Endodermal cell (in vitro differentiated cells): ENCODE measurements around the gene EML4. TPM values are rescaled to one million over a fixed set of nuclear protein-coding genes. Genes with fewer than 3 reads are reported as not detected.

Experiments
- DNase-seq: peaks from one replicate; pipeline ENCODE4 v3.0.0-alpha.2; 2017
- H3K27ac ChIP-seq: 2 replicates; pipeline ENCODE4 v1.5.1; 2013; ENCODE audit warnings: mild to moderate bottlenecking, low read depth, low read length, moderate library complexity
- H3K27me3 ChIP-seq: 2 replicates; pipeline ENCODE4 v1.6.1; 2013; ENCODE audit warnings: mild to moderate bottlenecking, low read length, moderate library complexity; ENCODE audit not compliant: insufficient read depth, control insufficient read depth, poor library complexity, severe bottlenecking
- H3K36me3 ChIP-seq: 2 replicates; pipeline ENCODE4 v1.7.0; 2013; ENCODE audit warnings: mild to moderate bottlenecking, low read length, moderate library complexity; ENCODE audit not compliant: control insufficient read depth, insufficient read depth
- H3K4me1 ChIP-seq: one replicate; pipeline ENCODE4 v1.7.0; 2013; ENCODE audit warnings: low read length; ENCODE audit not compliant: control insufficient read depth, insufficient read depth
- H3K4me3 ChIP-seq: 2 replicates; pipeline ENCODE4 v1.5.1; 2013; ENCODE audit warnings: mild to moderate bottlenecking, low read length, moderate library complexity
- H3K9ac ChIP-seq: 2 replicates; pipeline ENCODE4 v1.6.1; 2013; ENCODE audit warnings: mild to moderate bottlenecking, low read length, moderate library complexity; ENCODE audit not compliant: poor library complexity, severe bottlenecking; ENCODE audit errors: extremely low read depth
- H3K9me3 ChIP-seq: 2 replicates; pipeline ENCODE4 v1.6.1; 2013; ENCODE audit warnings: mild to moderate bottlenecking, low read length, moderate library complexity; ENCODE audit not compliant: control insufficient read depth
- H3K27ac Mint-ChIP-seq: 2 replicates; pipeline ENCODE4 v1.8.0; 2020; ENCODE audit warnings: mixed read lengths
- H3K27me3 Mint-ChIP-seq: 2 replicates; pipeline ENCODE4 v1.8.0; 2021; ENCODE audit warnings: mild to moderate bottlenecking, mixed read lengths; ENCODE audit not compliant: insufficient read depth
- H3K36me3 Mint-ChIP-seq: 2 replicates; pipeline ENCODE4 v1.8.0; 2020; ENCODE audit warnings: low read depth, mixed read lengths
- H3K4me1 Mint-ChIP-seq: 2 replicates; pipeline ENCODE4 v1.8.0; 2020; ENCODE audit warnings: mixed read lengths
- H3K4me3 Mint-ChIP-seq: 2 replicates; pipeline ENCODE4 v1.8.0; 2020; ENCODE audit warnings: mild to moderate bottlenecking, moderate library complexity, mixed read lengths
- H3K9me3 Mint-ChIP-seq: 2 replicates; pipeline ENCODE4 v1.8.0; 2020; ENCODE audit warnings: mild to moderate bottlenecking, mixed read lengths
- CTCF ChIP-seq: fragments of 200-600 bp; sonication (generic); conservative IDR thresholded peaks from 2 replicates; pipeline ENCODE4 v1.5.0; 2021; ENCODE audit warnings: antibody characterized with exemption, mild to moderate bottlenecking
- WGBS, 2 experiments: methylation state at CpG; one replicate each; pipeline versions ENCODE4 v1.1.5 to v1.1.7; 2013; ENCODE audit warnings: missing lambda C conversion rate in 2 of 2, mixed read lengths in 1 of 2; ENCODE audit not compliant: insufficient coverage in 1 of 2, insufficient read length in 1 of 2; 5-methylcytosine and 5-hydroxymethylcytosine counted together
- total RNA-seq, 2 donors: library from RNA; stranded (reverse); fragmentation: NEBNext Ultra II Directional in 1 of 2; extraction: Animal tissue kit (Norgen Biotek cat#: 25700) in 1 of 2; gene quantifications; 2 replicates in 1 of 2; 3 replicates in 1 of 2; pipeline ENCODE4 v1.2.1, GENCODE V29; 2021

The EML4 gene
- total RNA-seq, 2 donors from 2014 or later, result 84.6 to 90.9 TPM

- no peak overlapping the region for H3K4me3 Mint-ChIP-seq
- H3K4me1 ChIP-seq, result no peaks in the 10 kb centered on the region
- no peaks in the 10 kb centered on the region for H3K9me3 ChIP-seq
- no peak overlapping the region for H3K4me3 ChIP-seq
- H3K9ac ChIP-seq, result no peak overlapping the region
- peaks cover 55% of the 10 kb centered on the region for H3K36me3 Mint-ChIP-seq
- no peaks in the 10 kb centered on the region for H3K27me3 Mint-ChIP-seq
- H3K9me3 Mint-ChIP-seq, result no peaks in the 10 kb centered on the region
- peak overlapping the region; percentile 85 for H3K27ac Mint-ChIP-seq
- peaks cover 46% of the 10 kb centered on the region for H3K36me3 ChIP-seq
- whole genome bisulfite sequencing, 2 experiments, result 83 to 97% methylated on average over 7 to 10 of the region's 10 CpGs
- peak; percentile 47 for DNase-seq
- no peak overlapping the region for H3K27ac ChIP-seq
- no peaks in the 10 kb centered on the region for H3K27me3 ChIP-seq
- TF ChIP-seq CTCF, result no peak
- H3K4me1 Mint-ChIP-seq, result peaks cover 10% of the 10 kb centered on the region
Observed at GRCh38 chr2:42340938-42341636, 171.9 kb downstream of the EML4 start.

GRCh38 chr2:42342061-42342794, 173.1 kb downstream of the EML4 start:
- H3K4me1 ChIP-seq, result no peaks in the 10 kb centered on the region
- Mint-ChIP-seq H3K27ac (peak overlapping the region; percentile 85), H3K4me1 (peaks cover 10% of the 10 kb centered on the region), H3K36me3 (peaks cover 52% of the 10 kb centered on the region), H3K27me3 (no peaks in the 10 kb centered on the region), H3K9me3 (no peaks in the 10 kb centered on the region), H3K4me3 (no peak overlapping the region)
- H3K36me3 ChIP-seq, result peaks cover 40% of the 10 kb centered on the region
- no peaks in the 10 kb centered on the region for H3K27me3 ChIP-seq
- peak overlapping the region; percentile 48 for H3K27ac ChIP-seq
- H3K9ac ChIP-seq, result no peak overlapping the region
- DNase-seq, result peak; percentile 55
- no peaks in the 10 kb centered on the region for H3K9me3 ChIP-seq
- TF ChIP-seq CTCF, result no peak
- WGBS, 2 experiments, result 91 to 95% methylated on average over 6 to 8 of the region's 8 CpGs
- no peak overlapping the region for H3K4me3 ChIP-seq

- Histone ChIP-seq H3K27ac (peak overlapping the region; percentile 48), H3K9me3 (no peaks in the 10 kb centered on the region), H3K4me1 (no peaks in the 10 kb centered on the region), H3K27me3 (no peaks in the 10 kb centered on the region), H3K36me3 (peaks cover 39% of the 10 kb centered on the region), H3K4me3 (no peak overlapping the region), H3K9ac (no peak overlapping the region)
- Mint-ChIP-seq H3K9me3 (no peaks in the 10 kb centered on the region), H3K36me3 (peaks cover 49% of the 10 kb centered on the region), H3K4me3 (no peak overlapping the region), H3K4me1 (peaks cover 10% of the 10 kb centered on the region), H3K27me3 (no peaks in the 10 kb centered on the region), H3K27ac (peak overlapping the region; percentile 64)
- peak; percentile 55 for DNase-seq
- TF ChIP-seq CTCF, result no peak
- 94 to 96% methylated on average over 4 to 11 of the region's 11 CpGs for WGBS, 2 experiments
Observed at GRCh38 chr2:42342795-42343241, 173.7 kb downstream of the EML4 start.
